ENCODE results near the gene MRPL44. TPM values are rescaled to one million over a fixed set of nuclear protein-coding genes. Genes with fewer than 3 reads are reported as not detected.
A peak's percentile ranks its signal among the peaks of the same experiment; 100 is the strongest.

Gene MRPL44
- total and polyA plus RNA-seq, 2 of the 13 experiments (the other 11 are each of a cell fraction or from before 2014, with no cell fraction given), result 38.4 to 78.0 TPM

GRCh38 chr2:223969315-223969714 is 12.1 kb downstream of the MRPL44 start:
- CTCF ChIA-PET (ENCODE audit: low intra/inter-chr PET ratio, low total read pairs), result interaction anchor here (1.3 to 4.6 kb wide), 5 partner anchors 20 to 391 kb away, joined by 6 to 120 read pairs (median 11); no protein-coding TSS in a partner anchor
- WGBS (ENCODE audit: low lambda C conversion rate), result 80% methylated on average over 3 of the region's 3 CpGs
- FAIRE-seq (no peak), ATAC-seq (no peak), DNase-seq (ENCODE audit: low spot score) (no peak)
- POLR2A ChIA-PET, result interaction anchor here (1.4 to 1.5 kb wide), 4 partner anchors 8 to 315 kb away, joined by 5 to 7 read pairs (median 6); no protein-coding TSS in a partner anchor
- TF ChIP-seq ZNF24 (IDR thresholded peaks at IDR 0.05) (no peak), ZNF740 (CRISPR knock-in tag; IDR thresholded peaks at IDR 0.05) (peak; percentile 21; the same call in 1 of the 2 replicates), ZNF580 (CRISPR knock-in tag; IDR thresholded peaks at IDR 0.05; ENCODE audit: borderline replicate concordance, low read depth) (no peak), HNRNPK (IDR thresholded peaks at IDR 0.05; ENCODE audit: low read depth, low read length, poor library complexity, severe bottlenecking) (peak; percentile 97), SP2 (CRISPR knock-in tag; IDR thresholded peaks at IDR 0.05) (no peak), ZSCAN31 (CRISPR knock-in tag; IDR thresholded peaks at IDR 0.05; ENCODE audit: low read depth) (no peak), SOX13 (IDR thresholded peaks at IDR 0.05) (no peak), SOX13 (CRISPR knock-in tag; conservative IDR thresholded peaks at IDR 0.05 in 1 of 2, IDR thresholded peaks at IDR 0.05 in 1 of 2) (no peak), MAFF (IDR thresholded peaks at IDR 0.05; ENCODE audit: low read depth, low read length) (0 out of 2 replicates have a peak, but pooled peaks have one; percentile 1), NR0B2 (CRISPR knock-in tag; IDR thresholded peaks at IDR 0.05) (no peak), PCBP1 (IDR thresholded peaks at IDR 0.05; ENCODE audit: borderline replicate concordance, low read depth, low read length) (peak; percentile 68; the same call in 1 of the 2 replicates), HMGXB4 (CRISPR knock-in tag; IDR thresholded peaks at IDR 0.05; ENCODE audit: borderline replicate concordance in 1 of 2, low read depth in 1 of 2) (no peak)
- Histone ChIP-seq H3K27ac (ENCODE audit: extremely low read length, insufficient read depth, low read length) (no peak overlapping the region), H3K27me3 (ENCODE audit: control insufficient read depth in 1 of 2, insufficient read depth in 2 of 2, low read length in 2 of 2) (no peaks in the 10 kb centered on the region), H3K36me3 (replicated peaks in 1 of 2; ENCODE audit: control insufficient read depth in 1 of 2, insufficient read depth in 2 of 2, low read length in 2 of 2) (peaks cover 1 to 24% of the 10 kb centered on the region in 2 experiments; a peak in 4 of 5 replicates), H3K4me1 (ENCODE audit: insufficient read depth, low read length) (peaks cover 16% of the 10 kb centered on the region), H3K79me2 (ENCODE audit: insufficient read depth, low read length) (no peaks in the 10 kb centered on the region), H4K20me1 (ENCODE audit: insufficient read depth, low read length) (no peaks in the 10 kb centered on the region), H3K4me2 (ENCODE audit: low read depth, low read length) (no peak overlapping the region), H3K9ac (ENCODE audit: insufficient read depth, low read depth, low read length) (no peak overlapping the region), H2AFZ (ENCODE audit: low read length) (no peak overlapping the region), H3K9me3 (ENCODE audit: low read length) (no peaks in the 10 kb centered on the region), H3K4me3 (replicated peaks in 1 of 3; ENCODE audit: insufficient read depth in 1 of 3, low read depth in 2 of 3, low read length in 3 of 3) (no peak overlapping the region)
- BruUV-seq (replicated peaks), result no TSS peak
- in situ Hi-C loops (cut with HindIII; ENCODE audit: extremely low pct_ligation_motif_present, low pct_unique_long_range_greater_than_20kb) (no loop called here), intact Hi-C loops (cut with micrococcal nuclease; ENCODE audit: unreplicated experiment) (no loop called here)

All from HepG2 (cell line).